HG02870 (cell line): ENCODE data around the gene NSD2.

Experiments
- ATAC-seq: cut with Tn5 transposase; IDR thresholded peaks from one replicate; pipeline ENCODE4 v1.9.1; 2021; ENCODE audit warnings: mild to moderate bottlenecking, moderate library complexity; ENCODE audit not compliant: unreplicated experiment

The NSD2 gene

DNA sequence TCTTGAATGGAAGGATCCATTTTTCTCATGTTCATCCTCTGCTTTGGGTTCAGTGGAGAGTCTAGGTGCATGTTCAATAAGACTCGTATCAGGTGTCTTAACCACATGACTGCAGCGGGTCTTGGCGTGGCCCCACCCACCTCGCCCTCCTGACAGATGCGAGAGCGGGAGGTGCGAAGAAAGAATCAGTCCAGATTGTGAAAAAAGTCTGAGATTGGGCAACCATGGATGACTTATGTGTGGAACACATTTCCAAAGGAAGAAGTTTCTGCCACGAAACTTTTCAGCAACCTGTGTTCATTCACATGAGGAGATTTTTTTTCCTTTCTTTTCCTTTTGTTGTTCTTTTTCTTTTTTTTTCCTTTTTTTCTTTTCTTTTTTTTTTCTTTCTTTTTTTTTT is 66.8 kb downstream of the NSD2 start:
- no peak for ATAC-seq

DNA sequence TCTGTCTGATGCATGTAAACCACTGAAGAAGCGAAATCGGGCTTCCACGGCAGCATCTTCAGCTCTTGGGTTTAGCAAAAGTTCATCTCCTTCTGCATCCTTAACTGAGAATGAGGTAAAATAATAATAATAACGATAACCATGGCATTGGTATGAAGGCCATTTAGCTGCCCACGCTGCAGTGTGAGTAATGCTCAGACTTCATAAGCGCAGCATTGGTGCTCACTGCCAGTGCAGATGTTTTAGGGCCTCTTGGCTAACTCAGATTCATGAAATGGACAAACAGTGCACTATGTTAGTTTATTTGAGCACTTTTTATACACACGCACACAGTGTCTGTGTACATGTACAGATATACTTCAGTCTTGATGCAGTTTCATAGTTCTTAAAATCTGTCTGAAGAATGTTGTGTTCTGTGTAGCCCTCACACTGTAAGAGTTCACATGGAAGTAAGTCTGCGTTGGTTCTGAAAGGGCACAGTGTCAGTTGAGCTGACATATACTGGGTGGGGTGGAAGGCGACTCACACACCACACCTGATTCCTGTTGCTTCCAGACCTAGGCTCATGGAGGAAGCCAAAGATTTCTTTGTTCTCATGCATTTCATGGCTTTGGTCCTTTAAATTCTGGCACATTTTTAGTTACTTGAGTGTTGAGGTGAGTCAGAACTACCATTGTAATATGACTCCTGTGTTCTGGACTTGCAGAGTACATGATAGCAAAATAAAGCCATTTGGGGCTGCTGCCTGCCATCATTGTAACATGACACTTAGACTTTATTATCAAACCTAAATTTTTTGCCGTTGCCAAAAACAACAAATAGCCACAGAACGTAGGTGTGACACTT is 68.7 kb downstream of the NSD2 start:
- no peak for ATAC-seq

DNA sequence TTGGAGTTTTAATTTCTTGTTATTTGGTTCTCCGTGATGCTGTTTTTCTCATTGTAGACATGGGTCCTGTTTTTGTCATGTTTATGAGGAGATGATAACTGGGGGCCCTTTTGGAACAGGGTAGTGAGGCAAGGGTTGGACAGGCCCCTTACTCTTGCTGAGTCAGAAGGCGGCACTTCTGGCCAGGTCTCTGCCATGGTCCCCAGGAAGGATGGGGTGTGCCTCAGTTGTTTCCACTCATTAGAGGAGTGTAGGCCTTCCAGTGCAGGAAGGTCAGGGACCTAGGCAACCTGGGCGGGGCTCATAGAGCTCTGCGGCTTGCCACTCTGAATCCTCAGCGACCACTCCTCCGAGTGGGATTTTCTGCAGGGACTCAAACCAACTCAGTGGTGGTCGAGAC is 69.4 kb downstream of the NSD2 start:
- ATAC-seq: no peak

DNA sequence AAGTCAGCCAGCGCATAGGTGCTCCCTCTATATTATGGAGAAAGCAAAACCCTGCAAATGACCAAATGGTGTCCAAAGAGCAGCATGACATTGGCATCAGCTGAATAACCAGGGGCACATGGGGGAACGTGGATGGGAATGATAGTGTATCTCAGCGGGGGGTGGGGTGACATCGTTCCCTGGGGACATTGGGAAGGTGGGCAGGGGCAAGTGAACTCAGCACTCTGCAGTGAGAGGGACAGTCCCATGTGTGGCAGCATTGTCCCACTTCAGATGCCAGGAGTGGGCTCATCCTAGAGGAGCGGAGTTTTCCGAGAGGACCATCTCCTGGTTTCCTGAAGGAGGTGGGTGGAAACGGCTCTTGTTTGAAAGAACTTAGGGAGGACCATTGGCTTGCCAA is 72.7 kb downstream of the NSD2 start:
- ATAC-seq: no peak

DNA sequence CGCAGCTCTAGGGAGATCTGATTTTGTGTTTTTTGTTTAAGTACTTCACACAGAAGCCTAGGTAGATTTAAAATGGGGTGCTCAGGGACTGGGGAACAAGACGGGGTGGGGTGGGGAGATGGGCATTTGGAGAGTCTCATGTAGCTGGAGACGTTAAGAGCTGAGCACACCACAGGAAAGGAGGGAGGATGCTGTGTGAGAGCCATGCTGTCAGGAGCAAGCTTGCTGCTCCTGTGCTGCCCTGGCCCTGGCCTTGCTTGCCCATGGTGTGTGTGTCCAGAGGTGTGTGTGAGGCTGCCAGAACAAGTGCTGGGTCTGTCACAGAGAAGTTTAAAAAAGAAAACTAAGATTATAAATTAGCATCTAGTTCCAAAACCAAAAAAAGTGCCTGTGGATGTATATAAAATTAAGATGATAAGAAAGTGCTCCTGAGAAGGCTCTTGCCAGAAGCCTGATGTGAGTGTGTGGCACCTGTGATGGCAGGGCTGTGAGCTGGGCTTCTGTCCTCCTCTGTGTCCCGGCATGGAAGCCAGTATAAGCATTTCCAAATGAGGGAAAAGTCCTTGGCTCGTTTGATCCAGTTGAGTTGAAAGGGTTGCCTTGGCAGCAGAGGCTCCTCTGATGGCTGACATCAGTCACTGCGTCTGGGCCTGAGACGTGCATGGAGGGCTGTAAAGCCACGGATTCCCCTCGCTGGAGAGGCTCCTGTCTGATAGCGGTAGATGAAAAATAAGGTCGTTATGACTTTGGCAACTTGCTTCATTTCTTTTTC is 74.1 kb downstream of the NSD2 start:
- ATAC-seq: no peak

DNA sequence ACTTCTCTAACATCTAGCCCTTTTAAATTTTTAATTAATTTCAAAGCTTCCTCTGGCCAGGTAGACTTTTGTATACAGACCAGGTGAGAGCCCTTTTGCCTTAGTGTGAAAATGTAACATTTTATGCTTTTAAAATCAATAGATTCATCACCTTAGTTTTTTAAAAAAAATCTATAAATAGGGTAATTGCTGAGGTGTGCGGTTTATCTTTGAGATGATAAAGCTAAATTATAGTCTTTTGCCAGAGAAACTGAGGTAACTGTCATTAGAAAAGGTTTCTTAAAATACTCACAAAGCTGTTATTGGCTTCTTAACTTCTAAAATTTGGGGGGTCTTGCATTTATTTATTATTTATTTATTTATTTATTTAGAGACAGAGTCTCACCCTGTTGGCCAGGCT is 74.7 kb downstream of the NSD2 start:
- ATAC-seq: no peak

DNA sequence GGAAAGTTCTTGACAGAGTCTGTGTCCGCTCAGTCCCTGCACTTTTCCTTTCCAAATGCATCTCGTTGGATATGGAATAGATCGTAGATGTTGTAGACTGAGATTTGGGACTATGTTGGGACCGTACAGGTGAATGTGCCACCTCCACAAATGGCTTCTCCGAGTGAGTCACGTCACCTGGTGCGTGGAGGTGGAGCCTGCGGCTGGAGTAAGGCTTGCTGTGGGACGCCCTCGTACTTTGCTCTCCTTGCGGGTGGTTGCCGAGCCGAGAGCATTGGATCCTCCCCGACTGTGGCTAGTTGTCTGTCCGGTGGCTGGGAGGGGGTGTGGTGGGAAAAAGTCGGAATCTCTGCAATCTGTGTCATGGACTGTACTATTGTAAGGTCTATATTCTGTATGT is 77.0 kb downstream of the NSD2 start:
- ATAC-seq: no peak

DNA sequence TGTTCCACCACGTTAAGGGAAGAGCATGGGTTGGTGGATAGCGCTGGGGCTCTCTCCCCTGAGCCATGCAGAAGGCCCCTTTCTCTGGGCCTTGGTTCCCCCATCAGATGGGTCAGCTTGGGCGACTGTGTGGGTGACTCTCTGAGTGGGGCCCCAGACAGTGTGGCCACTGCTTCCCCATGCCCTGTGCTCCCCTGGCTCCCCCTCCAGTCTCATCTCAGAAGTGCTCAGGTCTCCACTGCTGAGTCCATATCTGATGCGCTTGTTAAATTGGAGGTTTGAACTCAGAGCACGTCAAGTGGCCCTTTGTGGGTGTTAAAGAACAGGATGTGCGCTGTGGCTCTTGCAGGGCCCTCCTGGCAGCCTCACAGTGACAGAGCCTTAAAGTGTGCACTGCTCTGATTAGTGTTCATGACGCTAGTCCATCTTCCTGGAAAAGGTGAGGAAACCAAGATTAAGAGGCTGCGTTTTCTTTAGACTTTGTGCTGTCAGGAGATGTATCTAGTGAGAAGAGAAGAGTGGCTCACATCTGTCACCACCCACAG is 77.8 kb downstream of the NSD2 start:
- no peak for ATAC-seq

DNA sequence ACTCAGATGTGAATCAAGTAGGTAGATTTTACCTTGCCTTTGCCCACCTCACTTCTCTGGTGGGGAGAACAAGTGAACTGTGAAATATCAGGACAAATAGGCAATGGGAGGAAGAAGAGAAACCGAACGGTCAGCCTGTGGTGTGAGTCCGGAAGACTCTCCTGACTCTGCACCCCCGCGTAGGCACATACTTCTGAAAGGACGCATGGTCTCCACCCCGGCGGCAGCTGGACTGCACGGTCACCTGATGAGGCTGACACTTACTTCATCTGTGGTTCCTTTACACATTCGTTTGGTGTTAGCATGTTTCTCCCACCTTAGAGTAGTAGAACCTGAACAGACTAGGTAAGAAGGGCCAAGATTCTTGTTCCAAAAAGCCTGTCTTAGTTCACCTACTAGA is 79.2 kb downstream of the NSD2 start:
- no peak for ATAC-seq

DNA sequence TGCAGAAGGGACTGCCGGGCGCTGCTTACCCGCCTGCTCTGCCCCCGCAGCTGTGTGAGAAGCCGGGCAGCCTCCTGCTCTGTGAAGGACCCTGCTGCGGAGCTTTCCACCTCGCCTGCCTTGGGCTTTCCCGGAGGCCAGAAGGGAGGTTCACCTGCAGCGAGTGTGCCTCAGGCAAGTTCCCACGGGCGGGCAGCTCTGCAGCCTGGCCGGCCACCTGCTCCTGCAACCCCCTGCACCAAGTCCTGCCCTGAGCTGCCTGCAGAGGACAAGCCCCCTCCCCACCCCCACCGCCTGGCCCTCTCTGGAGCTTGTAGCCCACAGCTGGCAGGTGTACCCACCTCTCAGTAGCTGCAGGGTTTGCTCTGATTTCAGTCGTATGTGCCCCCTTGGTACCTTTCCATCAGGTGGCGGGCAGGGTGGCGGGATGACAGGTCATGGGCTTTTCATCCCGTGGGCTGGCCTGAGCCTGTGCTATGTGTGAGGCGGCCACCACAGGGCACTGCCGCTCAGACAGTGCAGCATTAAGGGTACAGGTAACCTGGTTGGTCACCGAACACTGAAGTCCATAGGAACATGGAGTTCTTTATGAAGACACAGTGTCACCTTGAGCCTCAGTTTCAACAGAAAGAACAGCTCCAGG is 81.0 kb downstream of the NSD2 start:
- no peak for ATAC-seq

DNA sequence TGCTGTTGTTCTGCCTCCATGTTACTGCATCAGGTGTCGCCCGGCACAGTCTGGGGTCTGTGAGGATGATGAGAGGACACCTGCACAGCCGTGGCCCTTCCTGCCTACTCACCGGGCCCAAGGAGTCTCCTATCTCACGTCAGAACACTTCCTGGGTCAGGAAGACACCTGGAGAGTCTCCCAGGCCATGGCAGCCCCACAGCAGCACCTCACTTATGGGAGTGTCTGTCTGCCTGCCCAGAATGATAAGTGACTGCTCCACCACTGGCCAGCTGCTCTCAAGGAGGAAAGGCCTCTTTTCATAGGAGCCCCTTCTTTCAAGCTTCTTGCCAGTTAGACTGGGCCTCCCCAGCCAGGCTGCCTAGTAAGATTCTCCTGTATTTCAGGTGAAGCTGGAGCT is 81.5 kb downstream of the NSD2 start:
- ATAC-seq: no peak

DNA sequence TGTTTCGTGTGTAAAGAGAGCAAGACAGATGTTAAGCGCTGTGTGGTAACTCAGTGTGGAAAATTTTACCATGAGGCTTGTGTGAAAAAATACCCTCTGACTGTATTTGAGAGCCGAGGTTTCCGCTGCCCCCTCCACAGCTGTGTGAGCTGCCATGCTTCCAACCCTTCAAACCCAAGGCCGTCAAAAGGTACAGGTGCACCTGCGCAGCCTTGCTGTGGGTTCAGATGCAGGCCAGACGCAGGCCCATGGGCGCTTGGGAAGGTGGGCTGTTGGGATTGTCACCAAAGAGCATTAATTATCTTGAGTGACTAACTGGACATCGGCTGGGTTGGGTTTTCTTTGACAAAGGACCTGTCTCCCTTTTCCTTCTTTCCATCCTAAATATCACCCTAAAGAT is 82.1 kb downstream of the NSD2 start:
- ATAC-seq: no peak

DNA sequence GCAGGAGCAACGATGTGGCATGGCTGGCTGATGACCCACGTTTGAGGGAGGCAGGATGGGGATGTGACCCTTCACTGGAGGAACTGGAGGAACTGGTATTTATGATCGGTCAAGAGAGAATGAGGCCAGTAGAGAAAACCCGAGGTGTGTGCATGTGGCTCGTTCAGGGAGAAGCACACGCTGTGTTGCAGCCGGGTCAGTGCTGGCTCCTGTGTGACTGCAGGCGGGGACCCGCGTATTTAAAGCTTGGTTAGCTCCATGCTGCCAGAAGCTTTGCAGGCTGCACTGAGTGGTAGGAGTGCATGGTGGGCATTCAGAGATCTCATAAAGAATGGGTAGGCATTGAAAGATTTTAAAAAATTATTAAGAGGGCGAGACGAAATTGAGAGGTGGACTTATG is 85.4 kb downstream of the NSD2 start:
- no peak for ATAC-seq

DNA sequence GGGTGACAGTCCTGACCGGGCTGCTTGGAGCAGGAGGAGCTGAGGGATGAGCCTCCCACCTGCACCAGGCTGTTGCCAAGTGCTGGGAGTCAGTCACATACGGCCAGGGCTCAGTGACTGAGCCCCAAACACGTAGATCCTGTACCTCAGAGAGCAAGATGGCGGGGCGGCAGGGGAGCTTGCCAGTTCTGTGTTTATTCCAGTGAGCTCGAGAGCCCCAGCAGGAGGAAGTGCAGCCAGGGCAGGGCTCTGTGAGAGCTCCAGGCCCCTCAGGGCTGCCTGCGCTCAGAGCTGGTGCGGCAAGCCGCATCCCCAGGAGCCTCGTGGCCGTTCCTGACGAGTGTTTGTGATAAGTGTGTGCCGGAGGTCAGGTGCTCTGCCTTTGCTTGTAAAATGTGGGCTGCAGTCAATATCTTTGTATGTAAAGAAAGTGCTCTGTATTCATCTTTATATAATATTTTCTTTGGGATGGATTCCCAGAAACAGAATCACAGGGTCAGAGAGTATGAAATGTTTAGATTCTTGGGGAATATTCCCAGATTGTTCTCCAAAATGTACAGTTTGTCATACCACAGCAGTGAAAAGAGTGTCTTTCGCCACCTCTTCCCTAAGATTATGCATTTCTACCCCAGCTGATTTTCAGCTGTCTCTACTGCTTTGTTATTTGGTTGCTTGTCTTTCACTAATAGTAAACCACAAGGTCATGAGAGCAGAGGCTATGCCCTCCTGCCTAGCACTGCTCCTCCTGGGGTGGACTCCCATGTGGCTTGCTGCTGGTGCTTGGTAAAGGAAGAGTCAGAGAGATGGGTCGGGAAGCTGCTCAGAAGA is 87.3 kb downstream of the NSD2 start:
- no peak for ATAC-seq

DNA sequence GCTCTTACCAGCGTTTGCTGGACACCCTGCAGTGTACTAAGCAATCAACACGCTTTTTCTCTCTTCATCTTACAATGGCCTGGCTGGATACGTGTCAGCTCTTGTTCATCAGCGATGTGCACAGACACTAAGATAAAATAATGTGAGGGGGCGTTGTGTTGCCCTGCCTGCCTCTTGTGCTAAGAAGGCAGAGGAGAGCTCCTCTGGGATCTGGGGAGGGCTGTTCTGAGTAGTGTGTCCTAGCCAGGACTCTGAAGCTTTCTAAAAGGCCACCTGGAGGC is 87.9 kb downstream of the NSD2 start:
- no peak for ATAC-seq

DNA sequence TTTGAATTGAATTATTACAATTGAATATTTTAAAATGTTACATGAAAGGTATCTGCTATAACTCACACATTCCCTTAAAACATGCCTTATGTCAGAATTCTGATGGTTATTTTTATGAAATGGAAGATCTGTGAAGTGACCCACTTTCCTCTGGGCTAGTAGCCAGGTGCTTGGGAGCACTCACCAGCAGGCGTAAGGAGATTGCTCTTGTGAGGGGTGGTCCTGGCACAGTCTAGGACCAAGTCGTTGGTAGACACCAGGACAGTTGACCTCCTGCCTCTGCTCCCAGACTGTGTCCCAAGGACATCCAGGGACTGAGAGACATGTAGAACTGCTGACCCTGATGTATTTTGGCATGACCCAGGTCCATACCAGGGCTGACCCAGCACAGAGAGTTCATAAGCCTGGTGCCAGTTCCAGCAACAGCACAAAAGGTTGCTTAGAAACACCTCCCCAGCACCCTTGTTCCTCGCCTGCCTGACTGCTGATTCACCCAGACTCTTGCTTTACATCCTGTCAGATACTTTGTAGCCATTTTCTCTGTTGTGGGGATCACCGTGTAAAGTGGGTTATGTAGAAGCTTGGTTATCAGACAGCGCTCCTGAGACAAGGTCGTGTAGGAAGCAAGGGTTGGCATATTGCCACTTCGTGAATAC is 89.1 kb downstream of the NSD2 start:
- no peak for ATAC-seq

DNA sequence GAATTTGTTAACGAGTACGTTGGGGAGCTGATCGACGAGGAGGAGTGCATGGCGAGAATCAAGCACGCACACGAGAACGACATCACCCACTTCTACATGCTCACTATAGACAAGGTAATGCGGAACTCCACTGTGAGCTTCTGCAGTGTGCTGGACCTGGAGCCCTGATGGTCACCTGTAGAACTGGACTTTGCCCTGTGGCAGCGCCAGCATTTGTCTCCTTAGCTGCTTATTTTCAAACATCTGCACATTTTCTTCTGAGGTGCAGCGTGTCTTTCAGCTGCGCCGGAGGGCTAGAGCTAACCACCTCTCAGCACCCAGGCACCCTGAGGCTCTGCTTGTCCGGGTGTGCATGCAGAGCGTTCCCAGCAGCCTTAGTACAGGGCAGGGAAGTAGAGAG is 89.8 kb downstream of the NSD2 start:
- ATAC-seq: no peak

DNA sequence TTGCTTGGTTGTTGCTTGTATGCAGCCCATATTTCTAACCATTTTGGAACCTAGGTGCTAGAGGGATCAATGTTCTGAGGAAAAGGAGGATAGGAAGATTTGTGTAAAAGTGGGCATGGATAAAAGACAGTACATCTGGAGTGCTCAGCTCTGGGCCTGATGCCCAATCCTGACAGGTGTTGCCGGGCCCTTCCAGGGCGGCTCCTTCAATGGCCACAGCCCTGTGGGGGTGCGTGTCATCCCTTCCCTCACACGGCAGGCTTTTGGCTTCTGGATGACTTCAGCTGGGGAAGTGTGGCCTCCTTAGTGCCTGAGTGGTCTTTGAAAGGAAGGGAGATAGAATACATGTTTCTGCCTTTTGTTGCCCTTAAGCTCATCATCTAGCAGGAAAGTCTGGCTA is 90.4 kb downstream of the NSD2 start:
- no peak for ATAC-seq

DNA sequence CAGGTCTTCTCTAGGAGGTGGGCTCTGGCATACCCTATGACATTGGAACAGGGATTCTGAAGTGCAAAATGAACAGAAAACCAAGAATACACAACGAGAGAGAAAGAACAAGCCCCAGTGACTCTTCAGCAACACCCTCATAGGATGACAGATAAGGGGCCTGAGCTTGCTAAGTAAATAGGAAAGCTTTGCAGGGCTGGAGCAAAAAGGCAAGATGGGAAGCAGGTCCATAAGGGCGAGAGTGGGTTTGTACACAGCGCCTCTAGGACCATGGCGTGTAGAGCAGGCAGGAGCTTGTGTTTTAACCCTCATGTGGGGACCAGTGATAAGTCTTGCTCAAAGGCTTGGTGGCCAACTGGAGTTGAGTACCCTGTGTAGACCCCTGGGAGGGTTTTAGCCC is 91.8 kb downstream of the NSD2 start:
- ATAC-seq: no peak

DNA sequence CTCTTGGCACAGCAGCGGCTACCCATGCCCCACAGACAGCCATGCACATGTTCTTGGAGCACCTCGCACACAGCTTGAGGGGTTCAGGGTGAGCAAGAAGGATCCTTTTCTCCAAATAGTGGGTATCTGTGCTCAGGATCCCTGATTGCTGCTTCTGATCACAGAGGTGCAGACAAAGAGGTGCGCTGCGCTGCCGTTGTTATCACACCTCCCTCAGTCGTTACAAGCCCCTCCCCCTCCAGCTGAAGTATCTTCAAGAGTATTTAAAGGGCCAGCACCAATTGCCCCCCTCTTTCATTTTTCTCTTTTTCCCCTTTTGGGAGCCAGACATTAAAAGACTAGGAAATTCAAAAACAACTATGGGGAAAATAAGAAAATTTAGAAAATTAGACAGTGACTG is 93.2 kb downstream of the NSD2 start:
- ATAC-seq: no peak

DNA sequence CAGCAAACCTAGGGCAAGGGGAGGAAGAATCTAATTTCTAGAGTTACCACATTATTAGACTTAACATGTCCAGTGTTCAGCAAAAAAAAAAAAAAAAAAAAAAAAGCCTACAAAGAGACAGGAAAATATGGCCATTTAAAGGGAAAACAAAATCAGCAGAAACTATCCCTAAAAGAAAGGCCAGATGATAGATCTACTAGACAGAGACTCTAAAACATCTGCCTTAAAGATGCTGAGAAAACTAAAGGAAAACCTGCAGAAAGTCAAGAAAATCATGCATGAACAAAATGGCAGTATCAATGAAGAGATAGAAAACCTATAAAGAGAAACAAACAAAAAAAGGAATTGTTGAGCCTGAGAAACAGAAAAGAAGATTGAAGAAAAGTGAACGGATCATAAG is 93.8 kb downstream of the NSD2 start:
- no peak for ATAC-seq
